Muscle of leg (tissue), 11 donors: ENCODE measurements around the gene BMP8B. TPM values are rescaled to one million over a fixed set of nuclear protein-coding genes. Genes with fewer than 3 reads are reported as not detected.
"Not testable (repeated sequence)": the region's sequence is repeated elsewhere in the genome, so short reads cannot be mapped to it uniquely, and the experiment has no call there.

Source experiments
- DNase-seq: peaks from one replicate; pipeline ENCODE4 v3.0.0; 2013
- H3K27ac ChIP-seq: one replicate; pipeline ENCODE4 v1.5.1; 2013; ENCODE audit warnings: mild to moderate bottlenecking, low read length, control low read depth
- H3K27me3 ChIP-seq: one replicate; pipeline ENCODE4 v1.6.1; 2013; ENCODE audit warnings: low read length; ENCODE audit not compliant: control insufficient read depth, insufficient read depth
- H3K36me3 ChIP-seq: one replicate; pipeline ENCODE4 v1.6.1; 2013; ENCODE audit warnings: low read length; ENCODE audit not compliant: control insufficient read depth, insufficient read depth
- H3K4me1 ChIP-seq: one replicate; pipeline ENCODE4 v1.6.1; 2013; ENCODE audit warnings: low read length; ENCODE audit not compliant: control insufficient read depth, insufficient read depth
- H3K4me3 ChIP-seq: one replicate; pipeline ENCODE4 v1.5.1; 2013; ENCODE audit warnings: low read length, control low read depth
- H3K9me3 ChIP-seq: replicated peaks from 2 replicates; pipeline ENCODE4 v1.6.1; 2013; ENCODE audit warnings: low read depth, low read length; ENCODE audit not compliant: control insufficient read depth
- WGBS: methylation state at CpG from one replicate; pipeline ENCODE4 v1.1.5; 2013; ENCODE audit warnings: missing lambda C conversion rate; ENCODE audit not compliant: insufficient coverage; 5-methylcytosine and 5-hydroxymethylcytosine counted together
- polyA plus RNA-seq, 8 donors: library from polyadenylated mRNA; unstranded; fragments of 120-200 nt; gene quantifications; one replicate each; pipeline versions ENCODE4 v1.2.1 to v1.2.3, GENCODE V29; 2013; ENCODE audit warnings: inconsistent platforms in 1 of 8, low replicate concordance in 1 of 8; ENCODE audit not compliant: insufficient read length in 8 of 8, insufficient read depth in 1 of 8
- total RNA-seq: library from RNA; stranded (reverse); fragments of 120-200 nt; gene quantifications from one replicate; pipeline ENCODE4 v1.2.4, GENCODE V29; 2013

Gene BMP8B
- total and polyA plus RNA-seq, 9 donors: 0.71 to 3.4 (median 1.6) TPM

GRCh38 chr1:39812913-39813312, 24.2 kb upstream of the BMP8B start:
- H3K27ac ChIP-seq: no peak overlapping the region

DNA sequence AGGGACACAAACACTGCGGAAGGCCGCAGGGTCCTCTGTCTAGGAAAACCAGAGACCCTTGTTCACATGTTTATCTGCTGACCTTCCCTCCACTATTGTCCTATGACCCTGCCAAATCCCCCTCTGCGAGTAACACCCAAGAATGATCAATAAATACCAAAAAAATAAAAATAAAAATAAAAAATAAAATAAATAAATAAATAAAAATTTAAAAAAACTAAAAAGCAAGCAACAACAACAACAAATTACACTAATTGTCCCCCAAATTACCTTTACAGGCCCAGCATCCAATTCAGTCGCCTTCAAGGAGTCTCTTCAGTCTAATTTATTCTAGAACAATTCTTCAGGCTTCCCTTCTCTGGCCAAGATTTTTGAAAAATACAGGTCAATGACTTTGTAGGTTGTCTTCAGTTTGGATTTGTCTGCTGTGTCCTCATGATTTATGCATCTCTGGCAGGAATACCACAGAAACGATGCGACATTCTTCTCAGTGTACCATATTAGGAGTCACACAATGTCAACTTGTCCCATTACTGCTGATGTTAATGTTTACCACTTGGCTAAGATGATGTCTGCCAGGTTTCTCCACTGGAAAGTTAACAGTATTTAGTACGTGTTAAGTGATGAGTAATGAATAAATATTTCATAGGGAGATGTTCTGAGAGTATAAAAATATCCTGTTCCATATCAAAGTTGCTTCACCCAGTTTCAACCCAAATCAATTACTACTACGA, 20.3 kb upstream of the BMP8B start:
- whole genome bisulfite sequencing: no CpG with 5 or more reads among the region's 8 CpGs
- no peaks in the 10 kb centered on the region for H3K36me3 ChIP-seq
- no peaks in the 10 kb centered on the region for H3K9me3 ChIP-seq
- H3K4me1 ChIP-seq: no peaks in the 10 kb centered on the region
- no peak overlapping the region for H3K27ac ChIP-seq
- DNase-seq: no peak
- H3K4me3 ChIP-seq: no peak overlapping the region
- H3K27me3 ChIP-seq: no peaks in the 10 kb centered on the region

More at GRCh38 chr1:39812913-39813312, 24.2 kb upstream of the BMP8B start:
- Histone ChIP-seq H3K27me3 (peaks cover 4% of the 10 kb centered on the region), H3K4me3 (no peak overlapping the region), H3K36me3 (no peaks in the 10 kb centered on the region), H3K9me3 (no peaks in the 10 kb centered on the region), H3K4me1 (no peaks in the 10 kb centered on the region)
- WGBS: no CpG with 5 or more reads among the region's 3 CpGs
- no peak for DNase-seq

DNA sequence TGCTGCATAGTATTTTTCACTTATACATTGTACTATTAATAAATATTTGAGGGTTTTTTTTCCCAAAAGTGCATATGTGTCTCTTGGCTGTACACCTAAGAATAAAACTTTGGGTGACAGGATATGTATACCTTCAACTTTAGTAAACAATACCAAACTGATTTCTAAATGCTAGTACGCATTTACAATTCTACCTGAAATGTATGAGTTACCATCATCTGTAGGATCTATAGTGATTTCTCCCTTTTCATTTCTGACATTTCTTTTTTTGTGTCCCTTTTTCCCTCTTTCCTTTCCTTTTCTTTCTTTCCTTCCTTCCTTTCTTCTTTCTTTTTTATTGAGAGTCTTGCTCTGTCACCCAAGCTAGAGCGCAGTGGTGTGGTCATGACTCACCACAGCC, 16.7 kb upstream of the BMP8B start:
- Histone ChIP-seq H3K9me3 (no peaks in the 10 kb centered on the region), H3K27ac (no peak overlapping the region), H3K27me3 (no peaks in the 10 kb centered on the region), H3K4me3 (no peak overlapping the region), H3K36me3 (no peaks in the 10 kb centered on the region), H3K4me1 (no peaks in the 10 kb centered on the region)
- WGBS: no CpG with 5 or more reads among the region's 2 CpGs
- DNase-seq: no peak

DNA sequence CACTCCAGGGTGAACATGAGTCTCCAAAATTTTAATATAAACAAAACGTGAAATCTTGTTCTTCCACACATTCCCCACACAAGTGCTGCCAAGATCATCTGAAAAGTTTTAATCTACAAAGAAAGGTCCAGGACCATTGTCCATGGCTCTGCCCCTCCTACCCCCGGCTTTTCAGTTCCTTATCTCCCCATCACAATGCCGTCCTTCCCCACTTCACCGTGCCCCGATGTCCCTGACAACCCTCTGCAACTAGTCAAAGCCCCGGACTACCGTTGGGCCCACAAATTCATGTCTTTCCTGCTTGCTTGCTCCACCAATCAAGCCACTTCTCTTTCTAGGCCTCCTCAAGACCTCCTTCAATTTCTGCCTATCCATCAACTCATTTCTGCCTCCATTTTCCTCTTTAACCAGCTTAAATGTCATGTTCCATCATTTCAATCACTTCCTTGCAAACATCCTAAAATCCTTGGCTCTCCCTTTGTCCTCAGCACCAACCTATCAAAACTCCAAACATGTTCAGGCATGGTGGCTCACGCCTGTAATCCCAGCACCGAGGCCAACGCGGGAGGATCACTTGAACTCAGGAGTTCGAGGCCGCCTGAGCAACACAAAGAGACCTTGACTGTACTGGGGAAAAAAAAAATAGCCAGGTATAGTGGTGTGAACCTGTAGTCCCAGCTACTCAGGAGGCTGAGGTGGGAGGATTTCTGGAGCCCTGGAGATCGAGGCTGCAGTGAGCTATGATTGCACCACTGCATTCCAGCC, 14.0 kb upstream of the BMP8B start:
- Histone ChIP-seq H3K4me1 (peaks cover 5% of the 10 kb centered on the region), H3K4me3 (no peak overlapping the region), H3K9me3 (no peaks in the 10 kb centered on the region), H3K27me3 (no peaks in the 10 kb centered on the region), H3K36me3 (no peaks in the 10 kb centered on the region), H3K27ac (no peak overlapping the region)
- no peak for DNase-seq
- 85% methylated on average over 13 of the region's 14 CpGs for WGBS

DNA sequence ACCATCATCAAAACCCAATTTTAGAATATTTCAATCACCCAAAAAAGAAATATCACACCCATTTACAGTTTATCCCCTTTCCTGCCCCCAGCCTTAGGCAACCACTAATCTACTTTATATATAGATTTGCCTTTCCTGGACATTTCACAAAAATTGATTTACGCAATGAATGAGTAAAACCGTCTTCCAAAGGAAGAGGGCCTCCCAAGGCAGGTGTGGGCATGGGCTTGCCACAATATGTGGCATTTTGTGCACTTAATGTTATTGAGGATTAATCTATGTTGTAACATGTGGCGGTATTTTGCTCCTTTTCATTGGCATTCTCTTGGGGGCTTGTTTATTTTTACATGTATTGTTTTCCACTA, 11.8 kb upstream of the BMP8B start:
- 75% methylated on average over 2 of the region's 3 CpGs for WGBS
- Histone ChIP-seq H3K4me3 (no peak overlapping the region), H3K27ac (no peak overlapping the region), H3K27me3 (peaks cover 3% of the 10 kb centered on the region), H3K9me3 (no peaks in the 10 kb centered on the region), H3K4me1 (peaks cover 5% of the 10 kb centered on the region), H3K36me3 (no peaks in the 10 kb centered on the region)
- no peak for DNase-seq

DNA sequence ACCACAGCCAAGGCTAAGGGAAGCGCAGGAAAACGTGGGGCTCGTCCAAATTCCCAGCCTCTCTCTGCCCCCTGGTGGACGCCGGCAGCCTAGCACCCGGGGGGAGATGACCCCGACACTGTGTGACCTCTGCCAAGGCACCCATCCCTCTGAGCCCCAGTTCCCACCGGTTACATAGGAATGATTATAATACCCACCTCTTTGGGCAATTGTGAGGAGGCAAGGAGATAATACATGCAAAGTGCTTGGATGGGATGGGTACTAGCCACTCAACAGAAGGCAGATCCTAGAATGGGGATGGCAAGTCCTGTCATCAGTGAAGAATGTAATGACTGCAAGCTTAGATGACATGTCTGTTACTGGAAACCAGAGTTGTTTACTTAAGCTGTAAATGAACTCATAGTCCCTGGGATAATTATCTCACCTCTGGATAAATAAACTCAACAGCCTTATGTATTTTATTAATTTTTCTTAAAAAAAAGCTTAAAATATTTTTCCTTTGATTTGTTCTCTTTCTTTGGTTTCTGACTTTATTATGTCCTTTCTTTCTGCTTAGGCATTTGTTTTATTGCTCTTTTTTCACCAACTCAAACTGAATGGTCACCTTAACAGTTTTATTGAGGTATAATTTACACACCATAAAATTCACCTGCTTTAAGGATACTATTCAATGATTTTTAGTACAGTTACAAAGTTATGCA, 11.3 kb upstream of the BMP8B start:
- Histone ChIP-seq H3K27ac (no peak overlapping the region), H3K4me3 (no peak overlapping the region)
- WGBS: 0% methylated on average over 6 of the region's 8 CpGs

DNA sequence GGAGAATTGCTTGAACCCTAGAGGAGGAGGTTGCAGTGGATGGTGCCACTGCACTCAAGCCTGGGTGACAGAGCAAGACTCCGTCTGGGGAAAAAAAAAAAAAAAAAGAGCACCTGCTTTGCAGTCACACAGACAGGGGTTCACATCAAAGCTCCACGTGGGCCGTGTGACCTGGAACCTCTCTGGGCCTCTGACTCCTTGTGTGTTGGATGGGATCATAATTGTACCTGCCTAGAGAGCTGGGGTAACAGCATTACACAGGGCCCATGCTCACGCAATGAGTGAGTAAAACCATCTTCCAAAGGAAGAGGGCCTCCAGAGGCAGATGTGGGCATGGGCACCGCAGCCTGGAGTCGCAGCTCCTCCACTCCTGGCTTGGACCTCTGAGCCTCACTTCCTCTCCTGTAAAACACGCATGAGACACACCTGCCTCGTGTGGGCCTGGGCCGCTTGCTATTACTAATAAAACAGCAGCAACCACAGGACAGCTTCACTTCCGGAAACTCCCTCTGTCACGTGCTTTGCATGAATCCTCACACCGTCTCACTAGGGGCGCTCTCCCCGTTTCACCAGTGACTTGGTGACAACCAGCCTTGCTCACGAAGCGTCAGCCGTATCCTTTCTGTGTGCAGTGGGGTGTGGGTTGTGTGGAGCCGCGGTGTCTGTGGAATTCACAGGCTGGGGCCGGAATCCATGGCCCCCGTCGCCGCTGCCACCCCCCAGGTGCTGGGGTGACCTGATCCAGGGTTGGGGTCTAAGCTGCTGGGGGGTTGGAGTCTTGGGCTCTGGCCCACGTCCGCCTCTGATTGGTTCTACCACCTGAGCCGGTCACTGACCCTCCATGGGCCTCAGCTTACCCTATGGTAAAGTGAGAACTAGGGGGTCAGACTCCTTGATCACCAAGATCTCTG, 10.4 kb upstream of the BMP8B start:
- H3K27me3 ChIP-seq, H3K27ac ChIP-seq, H3K9me3 ChIP-seq, H3K4me1 ChIP-seq, H3K36me3 ChIP-seq, H3K4me3 ChIP-seq: not testable (repeated sequence)
- WGBS: 46% methylated on average over 8 of the region's 26 CpGs
- DNase-seq: peak; percentile 59

More for the DNA sequence above, 11.3 kb upstream of the BMP8B start:
- Histone ChIP-seq H3K4me1 (peaks cover 5% of the 10 kb centered on the region), H3K27me3 (peaks cover 3% of the 10 kb centered on the region), H3K9me3 (no peaks in the 10 kb centered on the region), H3K36me3 (no peaks in the 10 kb centered on the region)
- peak; percentile 18 for DNase-seq

DNA sequence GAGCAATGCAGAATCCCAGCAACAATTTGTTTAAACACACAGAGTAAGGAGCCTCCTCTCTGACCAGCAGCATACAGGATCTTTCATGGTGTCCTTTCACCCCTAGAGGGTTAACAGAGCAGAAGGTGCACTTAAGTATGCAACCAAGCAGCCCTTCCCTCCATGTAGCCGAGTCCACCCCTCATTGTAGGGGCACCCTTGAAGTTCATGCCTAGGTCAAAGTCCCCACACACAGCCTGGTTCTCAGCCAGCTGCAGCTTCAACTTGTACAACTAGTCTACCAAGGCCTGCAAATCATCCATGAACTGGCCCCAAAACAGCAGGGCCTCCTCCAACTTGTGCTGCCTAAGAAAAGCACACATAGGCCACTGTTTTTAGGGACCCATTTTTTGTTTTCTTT, 7.0 kb upstream of the BMP8B start:
- DNase-seq: no peak
- Histone ChIP-seq H3K4me3 (no peak overlapping the region), H3K36me3 (no peaks in the 10 kb centered on the region), H3K27ac (no peak overlapping the region), H3K27me3 (peaks cover 17% of the 10 kb centered on the region), H3K4me1 (peaks cover 5% of the 10 kb centered on the region), H3K9me3 (no peaks in the 10 kb centered on the region)
- 14% methylated on average over 1 of the region's 1 CpG for WGBS

- DNase-seq: no peak
- no peak overlapping the region for H3K27ac ChIP-seq
- H3K4me3 ChIP-seq: no peak overlapping the region
- peaks cover 4% of the 10 kb centered on the region for H3K4me1 ChIP-seq
- no peaks in the 10 kb centered on the region for H3K9me3 ChIP-seq
- H3K36me3 ChIP-seq: no peaks in the 10 kb centered on the region
- peaks cover 37% of the 10 kb centered on the region for H3K27me3 ChIP-seq
- WGBS: no CpG with 5 or more reads among the region's 2 CpGs
These were observed 3.2 kb upstream of the BMP8B start for GRCh38 chr1:39791838-39792237.
